ENCODE data around the gene TMEM134. TPM values are rescaled to one million over a fixed set of nuclear protein-coding genes. Genes with fewer than 3 reads are reported as not detected.

TMEM134 gene
- total and polyA plus RNA-seq, 2 of the 4 experiments (the other 2 are of a cell fraction) = 12.5 to 55.0 TPM

GRCh38 chr11:67445515-67445914 is 23.5 kb downstream of the TMEM134 start:
- dilution Hi-C loops (cut with HindIII; ENCODE audit: low sequenced_read_pairs, unreplicated experiment) = no loop called here

More at GRCh38 chr11:67445515-67445914, 23.5 kb downstream of the TMEM134 start:
- Histone ChIP-seq H2BK15ac (ENCODE audit: low read depth, low read length) (no peak overlapping the region), H2BK20ac (ENCODE audit: low read depth, low read length) (no peak overlapping the region), H2BK120ac (ENCODE audit: low read depth, low read length) (no peak overlapping the region), H4K20me1 (ENCODE audit: insufficient read depth, low read length) (peaks cover 8% of the 10 kb centered on the region; the same call in 1 of the 2 replicates), H2AK5ac (ENCODE audit: low read depth, low read length) (no peak overlapping the region), H3K4ac (ENCODE audit: low read depth, low read length) (no peak overlapping the region), H3K79me1 (ENCODE audit: low read depth in 1 of 2, low read length in 2 of 2) (peaks cover 8 to 22% of the 10 kb centered on the region in 2 experiments), H4K8ac (ENCODE audit: low read depth in 2 of 2, low read length in 2 of 2) (no peak overlapping the region), H3K9me1 (ENCODE audit: insufficient read depth, low read length) (peaks cover 8% of the 10 kb centered on the region; the same call in 1 of the 2 replicates), H3K4me1 (ENCODE audit: control insufficient read depth, insufficient read depth, low read length) (peaks cover 3% of the 10 kb centered on the region; the same call in 1 of the 2 replicates), H3K9ac (ENCODE audit: low read depth, low read length) (no peak overlapping the region), H2BK5ac (ENCODE audit: low read depth, low read length, poor library complexity, severe bottlenecking) (no peak overlapping the region), H2AK9ac (replicated peaks; ENCODE audit: low read depth, low read length, poor library complexity) (no peak overlapping the region), H3K4me2 (ENCODE audit: low read depth, low read length) (no peak overlapping the region), H3K27me3 (ENCODE audit: control insufficient read depth, insufficient read depth, low read length) (peaks cover 4% of the 10 kb centered on the region; the same call in 1 of the 2 replicates), H4K91ac (ENCODE audit: insufficient read depth, low read depth, low read length) (no peak overlapping the region), H3K23ac (ENCODE audit: low read depth, low read length) (no peak overlapping the region), H3K36me3 (ENCODE audit: control insufficient read depth, insufficient read depth, low read length) (peaks cover 13% of the 10 kb centered on the region; the same call in 1 of the 2 replicates), H3K9me3 (ENCODE audit: control insufficient read depth, insufficient read depth, low read length) (no peaks in the 10 kb centered on the region), H3K56ac (ENCODE audit: extremely low read depth, insufficient read depth, low read length) (no peak overlapping the region), H2AFZ (replicated peaks; ENCODE audit: low read length, poor library complexity) (no peak overlapping the region), H3K18ac (ENCODE audit: low read depth, low read length) (no peak overlapping the region), H3K14ac (replicated peaks; ENCODE audit: low read depth, low read length) (no peak overlapping the region), H3K4me3 (ENCODE audit: insufficient read depth, low read depth, low read length) (no peak overlapping the region), H3K27ac (ENCODE audit: insufficient read depth, low read length) (no peak overlapping the region), H4K5ac (ENCODE audit: low read depth, low read length) (no peak overlapping the region)
- DNase-seq (no peak), ATAC-seq (ENCODE audit: low read depth) (no peak)
- in situ Hi-C loops (cut with MboI; ENCODE audit: low sequenced_read_pairs) (no loop called here), intact Hi-C loops (cut with micrococcal nuclease) (no loop called here)
- no TSS peak for BruUV-seq (replicated peaks)
- CTCF ChIA-PET = no interaction called here
- WGBS, 2 experiments (ENCODE audit: extremely low coverage in 2 of 2, insufficient read length in 1 of 2) = no CpG with 5 or more reads among the region's 5 CpGs
- TF ChIP-seq MXI1 (IDR thresholded peaks at IDR 0.05; ENCODE audit: borderline replicate concordance, low read depth, low read length) (no peak), POLR2A (IDR thresholded peaks at IDR 0.05; ENCODE audit: low read depth, low read length) (no peak), MAFK (IDR thresholded peaks at IDR 0.05; ENCODE audit: low read depth, low read length) (no peak), RFX5 (IDR thresholded peaks at IDR 0.05; ENCODE audit: low read depth, low read length) (no peak), RAD21 (IDR thresholded peaks at IDR 0.05; ENCODE audit: low read length) (no peak), USF2 (IDR thresholded peaks at IDR 0.05; ENCODE audit: low read depth, low read length) (no peak), BHLHE40 (IDR thresholded peaks at IDR 0.05; ENCODE audit: low read depth, low read length) (no peak), SMC3 (IDR thresholded peaks at IDR 0.05; ENCODE audit: low read depth, low read length) (no peak), MAZ (IDR thresholded peaks at IDR 0.05; ENCODE audit: borderline replicate concordance, low read depth, low read length) (no peak)
- TF ChIP-seq, protein P1, sequence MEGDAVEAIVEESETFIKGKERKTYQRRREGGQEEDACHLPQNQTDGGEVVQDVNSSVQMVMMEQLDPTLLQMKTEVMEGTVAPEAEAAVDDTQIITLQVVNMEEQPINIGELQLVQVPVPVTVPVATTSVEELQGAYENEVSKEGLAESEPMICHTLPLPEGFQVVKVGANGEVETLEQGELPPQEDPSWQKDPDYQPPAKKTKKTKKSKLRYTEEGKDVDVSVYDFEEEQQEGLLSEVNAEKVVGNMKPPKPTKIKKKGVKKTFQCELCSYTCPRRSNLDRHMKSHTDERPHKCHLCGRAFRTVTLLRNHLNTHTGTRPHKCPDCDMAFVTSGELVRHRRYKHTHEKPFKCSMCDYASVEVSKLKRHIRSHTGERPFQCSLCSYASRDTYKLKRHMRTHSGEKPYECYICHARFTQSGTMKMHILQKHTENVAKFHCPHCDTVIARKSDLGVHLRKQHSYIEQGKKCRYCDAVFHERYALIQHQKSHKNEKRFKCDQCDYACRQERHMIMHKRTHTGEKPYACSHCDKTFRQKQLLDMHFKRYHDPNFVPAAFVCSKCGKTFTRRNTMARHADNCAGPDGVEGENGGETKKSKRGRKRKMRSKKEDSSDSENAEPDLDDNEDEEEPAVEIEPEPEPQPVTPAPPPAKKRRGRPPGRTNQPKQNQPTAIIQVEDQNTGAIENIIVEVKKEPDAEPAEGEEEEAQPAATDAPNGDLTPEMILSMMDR (conservative IDR thresholded peaks at IDR 0.05; ENCODE audit: low read depth, low read length) = no peak
- POLR2A ChIA-PET (ENCODE audit: unreplicated experiment) = no interaction called here

Measured in IMR-90 (cell line).